Measurements from ENCODE around the gene MRPL10.

DNA sequence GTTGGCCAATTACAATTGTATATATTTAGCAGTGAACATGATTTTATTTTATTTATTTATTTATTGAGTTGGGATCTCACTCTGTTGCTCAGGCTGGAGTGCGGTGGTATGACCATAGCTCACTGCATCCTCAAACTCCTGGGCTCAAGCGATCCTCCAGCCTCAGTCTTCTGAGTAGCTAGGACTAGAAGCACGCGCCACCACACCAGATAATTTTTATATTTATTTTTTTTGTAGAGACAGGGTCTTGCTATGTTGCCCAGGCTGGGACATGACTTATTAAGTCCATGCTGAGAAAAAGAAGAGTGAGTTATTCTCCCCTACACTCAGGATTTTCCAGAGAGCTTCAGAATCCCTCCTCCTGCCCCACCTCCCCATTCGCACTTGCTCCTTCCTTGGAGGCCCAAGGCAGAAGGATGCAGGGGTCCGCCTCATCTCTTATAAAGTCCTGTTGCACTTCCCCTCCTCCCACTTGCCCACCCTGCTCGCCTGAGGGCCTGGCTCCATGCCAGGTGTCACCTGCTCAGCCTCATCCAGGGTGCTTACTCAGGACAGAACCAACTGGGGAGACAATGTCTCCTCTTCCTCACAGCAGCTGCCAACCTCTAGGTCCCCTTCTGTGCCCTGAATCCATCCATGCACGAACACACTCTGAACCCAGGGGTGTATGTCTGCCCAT lies 48.6 kb upstream of the MRPL10 start:
- TF ChIP-seq, protein P1, sequence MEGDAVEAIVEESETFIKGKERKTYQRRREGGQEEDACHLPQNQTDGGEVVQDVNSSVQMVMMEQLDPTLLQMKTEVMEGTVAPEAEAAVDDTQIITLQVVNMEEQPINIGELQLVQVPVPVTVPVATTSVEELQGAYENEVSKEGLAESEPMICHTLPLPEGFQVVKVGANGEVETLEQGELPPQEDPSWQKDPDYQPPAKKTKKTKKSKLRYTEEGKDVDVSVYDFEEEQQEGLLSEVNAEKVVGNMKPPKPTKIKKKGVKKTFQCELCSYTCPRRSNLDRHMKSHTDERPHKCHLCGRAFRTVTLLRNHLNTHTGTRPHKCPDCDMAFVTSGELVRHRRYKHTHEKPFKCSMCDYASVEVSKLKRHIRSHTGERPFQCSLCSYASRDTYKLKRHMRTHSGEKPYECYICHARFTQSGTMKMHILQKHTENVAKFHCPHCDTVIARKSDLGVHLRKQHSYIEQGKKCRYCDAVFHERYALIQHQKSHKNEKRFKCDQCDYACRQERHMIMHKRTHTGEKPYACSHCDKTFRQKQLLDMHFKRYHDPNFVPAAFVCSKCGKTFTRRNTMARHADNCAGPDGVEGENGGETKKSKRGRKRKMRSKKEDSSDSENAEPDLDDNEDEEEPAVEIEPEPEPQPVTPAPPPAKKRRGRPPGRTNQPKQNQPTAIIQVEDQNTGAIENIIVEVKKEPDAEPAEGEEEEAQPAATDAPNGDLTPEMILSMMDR (IDR thresholded peaks at IDR 0.05; ENCODE audit: low read length) = no peak
- no peak for TF ChIP-seq EZH2phosphoT487 (IDR thresholded peaks at IDR 0.05; ENCODE audit: low read length)

Measured in MM.1S (cell line).